ENCODE data around the gene KRTAP13-2. TPM values are rescaled to one million over a fixed set of nuclear protein-coding genes. Genes with fewer than 3 reads are reported as not detected.

KRTAP13-2 gene
- total and polyA plus RNA-seq, 2 of the 8 experiments (the other 6 are each of a cell fraction or from before 2014, with no cell fraction given): not detected

DNA sequence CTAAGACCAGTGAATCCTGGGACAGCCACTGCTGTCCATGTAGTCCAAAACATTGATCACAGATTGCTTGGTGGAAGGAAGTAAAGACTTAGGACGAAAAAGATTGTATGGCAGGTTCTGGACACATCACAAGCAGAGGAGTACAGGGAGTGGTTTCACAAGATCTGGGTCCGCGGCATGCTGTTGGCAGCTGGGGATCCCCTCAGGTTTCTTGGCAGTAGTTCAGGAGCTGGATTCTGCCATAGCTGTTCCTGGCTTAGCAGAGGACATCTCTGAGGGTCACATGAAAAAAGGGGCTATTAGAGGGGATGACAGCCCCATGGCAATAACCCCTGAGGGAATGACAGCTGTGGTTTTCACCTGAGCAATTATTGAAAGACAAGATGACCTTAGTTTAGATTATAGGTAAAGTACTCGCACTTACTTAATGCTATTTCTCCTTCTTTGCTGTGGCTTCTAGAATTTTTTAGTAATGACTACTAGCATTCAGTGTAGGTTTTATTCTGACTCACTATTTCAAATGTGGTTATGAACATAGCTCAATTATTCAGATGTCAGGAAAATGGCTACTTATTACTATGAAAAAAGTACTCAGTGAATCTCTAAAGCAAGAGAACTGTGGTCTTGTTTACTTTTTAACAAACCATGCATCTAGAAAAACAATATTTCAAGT lies 42.7 kb downstream of the KRTAP13-2 start:
- FAIRE-seq (no peak), DNase-seq (ENCODE audit: low read depth in 1 of 2, low spot score in 2 of 2) (no peak)
- ChIA-PET CTCF (ENCODE audit: partially characterized antibody) (interaction anchor here (0.6 to 2.1 kb wide), 5 partner anchors 10 to 134 kb away, joined by 3 to 8 read pairs (median 4); no protein-coding TSS in a partner anchor), POLR2A (ENCODE audit: partially characterized antibody) (no interaction called here)
- Histone ChIP-seq H4K20me1 (replicated peaks in 1 of 2; ENCODE audit: control insufficient read depth in 1 of 2, insufficient read depth in 2 of 2, low read length in 2 of 2) (no peaks in the 10 kb centered on the region), H3K4ac (replicated peaks; ENCODE audit: insufficient read length, low read depth, low read length) (no peak overlapping the region), H2BK5ac (ENCODE audit: low read depth, low read length) (no peak overlapping the region), H4K8ac (ENCODE audit: extremely low read depth, insufficient read depth, low read length) (no peak overlapping the region), H3K4me2 (ENCODE audit: insufficient read depth in 1 of 2, low read depth in 2 of 2, low read length in 2 of 2) (no peak overlapping the region), H3K18ac (ENCODE audit: extremely low read depth, low read length) (no peak overlapping the region), H2BK12ac (ENCODE audit: low read depth, low read length) (no peak overlapping the region), H4K5ac (ENCODE audit: insufficient read length, low read depth, low read length) (no peak overlapping the region), H3K4me1 (replicated peaks in 1 of 4; ENCODE audit: control insufficient read depth in 3 of 4, insufficient read depth in 4 of 4, low read length in 3 of 4) (no peaks in the 10 kb centered on the region), H2BK120ac (replicated peaks; ENCODE audit: low read depth, low read length) (no peak overlapping the region), H3K23ac (ENCODE audit: insufficient read length) (no peak overlapping the region), H3K9ac (replicated peaks in 1 of 4; ENCODE audit: extremely low read depth in 1 of 4, low read depth in 3 of 4, low read length in 3 of 4) (no peak overlapping the region), H3K79me2 (ENCODE audit: control insufficient read depth in 1 of 2, insufficient read depth in 2 of 2, low read length in 2 of 2) (no peaks in the 10 kb centered on the region), H3K79me1 (ENCODE audit: low read depth, low read length) (no peaks in the 10 kb centered on the region), H3K14ac (ENCODE audit: insufficient read length) (no peak overlapping the region), H2AK5ac (ENCODE audit: low read depth, low read length) (no peak overlapping the region), H3K36me3 (ENCODE audit: control insufficient read depth in 2 of 4, insufficient read depth in 4 of 4, low read length in 3 of 4) (no peaks in the 10 kb centered on the region), H2BK15ac (ENCODE audit: low read length) (no peak overlapping the region), H3K9me3 (ENCODE audit: insufficient read depth in 2 of 2, low read depth in 1 of 2, low read length in 1 of 2) (peaks cover 0 to 4% of the 10 kb centered on the region in 2 experiments; a peak in 1 of 4 replicates), H2AFZ (ENCODE audit: low read length) (no peak overlapping the region), H3K23me2 (ENCODE audit: low read depth, low read length) (no peaks in the 10 kb centered on the region), H3K4me3 (ENCODE audit: extremely low read depth in 1 of 4, insufficient read depth in 2 of 4, low read depth in 3 of 4, low read length in 4 of 4) (no peak overlapping the region), H4K91ac (replicated peaks; ENCODE audit: insufficient read length, low read length) (no peak overlapping the region), H3K27me3 (replicated peaks in 1 of 4; ENCODE audit: control insufficient read depth in 3 of 4, extremely low read depth in 1 of 4, insufficient read depth in 3 of 4, low read length in 3 of 4) (no peaks in the 10 kb centered on the region), H2BK20ac (ENCODE audit: low read length) (no peak overlapping the region), H3K56ac (replicated peaks; ENCODE audit: insufficient read length, low read depth, low read length) (no peak overlapping the region), H3K27ac (ENCODE audit: low read depth, low read length) (no peak overlapping the region; the same call in 1 of the 2 replicates)
- WGBS, 2 experiments (ENCODE audit: extremely low coverage in 1 of 2, insufficient coverage in 1 of 2, insufficient read length in 1 of 2, insufficient replicate concordance in 2 of 2, low coverage in 1 of 2, low lambda C conversion rate in 2 of 2, missing lambda C conversion rate in 1 of 2): 88% methylated on average over 4 of the region's 4 CpGs; no CpG with 5 or more reads in 1 of the 2 experiments

All from H1 (cell line).